GM18502 (cell line): ENCODE data around the gene HOXD8.

Source experiments
- ATAC-seq: cut with Tn5 transposase; IDR thresholded peaks from one replicate; pipeline ENCODE4 v1.9.1; 2021; ENCODE audit warnings: mild to moderate bottlenecking; ENCODE audit not compliant: unreplicated experiment, poor library complexity

HOXD8 gene

GRCh38 chr2:176169181-176169580 is 39.7 kb downstream of the HOXD8 start:
- ATAC-seq, result no peak

DNA sequence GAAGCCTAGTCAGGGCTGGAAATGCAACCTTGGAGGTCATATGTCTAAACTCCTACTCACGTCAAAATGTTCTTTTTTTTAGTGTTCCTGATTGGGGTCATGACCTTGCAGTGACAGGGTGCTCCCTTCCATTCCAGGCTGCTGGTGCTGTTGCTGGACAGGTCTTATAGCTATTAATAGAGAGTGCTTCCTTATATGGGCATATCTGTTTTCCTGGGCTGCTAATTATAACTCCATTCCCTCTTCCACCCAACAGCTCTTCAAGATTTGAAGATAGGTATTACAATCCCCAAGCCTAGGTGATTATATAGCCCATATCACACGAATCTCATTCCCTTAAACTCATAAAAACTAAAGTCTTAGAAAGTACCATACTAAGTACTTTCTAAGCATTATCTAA is 40.2 kb downstream of the HOXD8 start:
- no peak for ATAC-seq

- ATAC-seq, result no peak
Measured at GRCh38 chr2:176170602-176171305, 41.2 kb downstream of the HOXD8 start.

DNA sequence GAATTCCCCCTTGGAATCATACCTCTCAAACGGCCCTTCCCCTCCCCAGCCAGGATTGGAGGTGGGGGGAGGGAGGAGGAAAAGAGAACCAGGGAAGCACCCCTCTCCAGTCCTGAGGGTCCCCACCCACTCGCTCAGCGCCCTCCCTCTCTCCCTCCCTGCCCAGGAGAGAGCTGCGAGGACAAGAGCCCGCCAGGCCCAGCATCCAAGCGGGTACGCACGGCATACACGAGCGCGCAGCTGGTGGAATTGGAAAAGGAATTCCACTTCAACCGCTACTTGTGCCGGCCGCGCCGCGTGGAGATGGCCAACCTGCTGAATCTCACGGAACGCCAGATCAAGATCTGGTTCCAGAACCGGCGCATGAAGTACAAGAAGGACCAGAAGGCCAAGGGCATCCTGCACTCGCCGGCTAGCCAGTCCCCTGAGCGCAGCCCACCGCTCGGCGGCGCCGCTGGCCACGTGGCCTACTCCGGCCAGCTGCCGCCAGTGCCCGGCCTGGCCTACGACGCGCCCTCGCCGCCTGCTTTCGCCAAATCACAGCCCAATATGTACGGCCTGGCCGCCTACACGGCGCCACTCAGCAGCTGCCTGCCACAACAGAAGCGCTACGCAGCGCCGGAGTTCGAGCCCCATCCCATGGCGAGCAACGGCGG is 42.0 kb downstream of the HOXD8 start:
- no peak for ATAC-seq

DNA sequence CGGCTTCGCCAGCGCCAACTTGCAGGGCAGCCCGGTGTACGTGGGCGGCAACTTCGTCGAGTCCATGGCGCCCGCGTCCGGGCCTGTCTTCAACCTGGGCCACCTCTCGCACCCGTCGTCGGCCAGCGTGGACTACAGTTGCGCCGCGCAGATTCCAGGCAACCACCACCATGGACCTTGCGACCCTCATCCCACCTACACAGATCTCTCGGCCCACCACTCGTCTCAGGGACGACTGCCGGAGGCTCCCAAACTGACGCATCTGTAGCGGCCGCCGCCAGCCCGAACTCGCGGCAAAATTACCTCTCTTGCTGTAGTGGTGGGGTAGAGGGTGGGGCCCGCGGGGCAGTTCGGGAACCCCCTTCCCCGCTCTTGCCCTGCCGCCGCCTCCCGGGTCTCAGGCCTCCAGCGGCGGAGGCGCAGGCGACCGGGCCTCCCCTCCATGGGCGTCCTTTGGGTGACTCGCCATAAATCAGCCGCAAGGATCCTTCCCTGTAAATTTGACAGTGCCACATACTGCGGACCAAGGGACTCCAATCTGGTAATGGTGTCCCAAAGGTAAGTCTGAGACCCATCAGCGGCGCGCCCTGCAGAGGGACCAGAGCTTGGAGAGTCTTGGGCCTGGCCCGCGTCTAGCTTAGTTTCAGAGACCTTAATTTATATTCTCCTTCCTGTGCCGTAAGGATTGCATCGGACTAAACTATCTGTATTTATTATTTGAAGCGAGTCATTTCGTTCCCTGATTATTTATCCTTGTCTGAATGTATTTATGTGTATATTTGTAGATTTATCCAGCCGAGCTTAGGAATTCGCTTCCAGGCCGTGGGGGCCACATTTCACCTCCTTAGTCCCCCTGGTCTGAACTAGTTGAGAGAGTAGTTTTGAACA is 42.7 kb downstream of the HOXD8 start:
- ATAC-seq, result no peak

DNA sequence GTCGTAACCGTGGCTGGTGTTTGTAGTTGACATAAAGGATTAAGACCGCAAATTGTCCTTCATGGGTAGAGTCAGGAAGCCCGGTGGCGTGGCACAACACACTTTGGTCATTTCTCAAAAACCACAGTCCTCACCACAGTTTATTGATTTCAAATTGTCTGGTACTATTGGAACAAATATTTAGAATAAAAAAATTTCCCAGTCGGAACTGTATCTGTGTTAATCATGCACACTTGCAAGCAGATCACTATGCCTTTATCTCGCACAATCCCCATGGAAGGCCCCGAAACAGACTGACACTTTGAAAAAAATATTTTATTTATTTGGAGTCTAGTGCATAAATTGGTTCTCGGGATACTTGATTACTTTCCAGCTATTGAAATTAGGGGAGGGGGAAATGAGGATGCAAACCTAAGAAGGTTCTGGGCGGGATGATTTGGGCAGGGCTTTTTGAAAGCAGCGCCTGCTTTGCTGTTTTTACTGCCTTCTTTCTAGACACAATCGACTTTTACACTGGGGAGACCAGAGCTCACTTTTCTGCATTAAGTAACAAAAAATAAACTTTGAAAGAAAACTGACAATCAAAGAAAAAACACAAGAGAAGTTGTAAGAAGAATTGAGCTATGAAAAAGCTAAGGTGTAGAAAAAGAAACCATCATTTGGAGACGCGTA is 43.5 kb downstream of the HOXD8 start:
- no peak for ATAC-seq

DNA sequence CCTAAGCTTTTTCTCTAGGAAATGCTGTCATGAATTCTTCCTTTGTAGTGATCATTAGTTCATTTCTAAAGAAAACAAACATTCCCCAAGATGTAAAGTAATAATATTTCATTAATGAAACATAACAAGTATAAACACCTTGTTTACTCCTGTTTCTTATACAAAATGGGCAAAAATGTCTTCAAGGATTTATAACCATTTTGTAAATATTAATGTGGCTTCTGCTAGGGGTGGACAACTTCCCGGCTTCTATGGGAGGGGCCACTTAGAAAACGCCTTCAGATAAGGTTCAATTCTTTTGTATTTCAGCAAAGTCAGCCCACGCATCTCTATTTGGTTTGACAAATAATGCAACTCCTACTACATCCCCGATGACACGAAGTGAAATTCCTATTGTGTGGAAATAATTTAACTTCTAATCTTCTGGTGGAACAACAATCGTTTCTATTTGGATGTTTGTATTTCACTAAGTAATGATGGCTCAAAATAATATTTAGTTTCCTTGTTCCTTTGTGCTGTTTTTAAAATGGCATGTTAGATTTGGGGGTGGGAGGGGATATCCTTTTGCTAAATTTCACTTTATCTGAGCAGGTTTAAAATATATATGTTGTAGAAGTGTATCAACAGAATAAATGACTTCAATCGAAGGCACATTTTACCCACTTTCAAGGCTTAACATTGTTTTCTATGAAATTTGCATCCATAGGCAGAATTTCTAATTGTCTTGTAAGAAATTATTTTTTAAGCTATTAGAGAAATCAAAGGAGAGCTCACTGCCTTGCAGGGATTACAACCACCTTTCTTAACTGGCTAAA is 44.3 kb downstream of the HOXD8 start:
- ATAC-seq, result no peak

DNA sequence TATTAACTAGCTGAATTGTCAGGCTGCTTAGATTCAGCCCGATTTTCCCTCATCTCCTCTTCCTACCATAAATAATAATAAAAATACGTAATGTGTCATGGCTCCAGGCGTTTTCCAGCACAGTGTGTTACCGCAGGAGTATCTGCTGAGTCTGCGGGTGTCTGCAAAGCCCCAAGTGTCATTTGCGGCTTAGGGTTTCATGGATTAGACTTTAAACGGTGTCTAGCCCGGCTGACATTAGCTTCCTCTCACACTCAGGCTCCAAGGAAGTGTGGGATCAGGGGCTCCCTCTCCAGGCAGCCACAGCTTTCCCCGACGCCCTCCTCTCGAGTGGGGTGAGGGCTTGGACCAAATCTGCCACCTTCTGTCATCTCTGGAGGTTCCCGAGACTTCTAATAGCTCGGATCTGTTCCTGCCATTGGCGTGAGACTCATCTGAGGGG is 44.9 kb downstream of the HOXD8 start:
- ATAC-seq, result no peak

- no peak for ATAC-seq
Measured at GRCh38 chr2:176174824-176175708, 45.6 kb downstream of the HOXD8 start.

- no peak for ATAC-seq
Measured at GRCh38 chr2:176175709-176176607, 46.5 kb downstream of the HOXD8 start.

- ATAC-seq, result no peak
Measured at GRCh38 chr2:176177580-176178037, 48.1 kb downstream of the HOXD8 start.

GRCh38 chr2:176178038-176178756 is 48.7 kb downstream of the HOXD8 start:
- ATAC-seq, result no peak

DNA sequence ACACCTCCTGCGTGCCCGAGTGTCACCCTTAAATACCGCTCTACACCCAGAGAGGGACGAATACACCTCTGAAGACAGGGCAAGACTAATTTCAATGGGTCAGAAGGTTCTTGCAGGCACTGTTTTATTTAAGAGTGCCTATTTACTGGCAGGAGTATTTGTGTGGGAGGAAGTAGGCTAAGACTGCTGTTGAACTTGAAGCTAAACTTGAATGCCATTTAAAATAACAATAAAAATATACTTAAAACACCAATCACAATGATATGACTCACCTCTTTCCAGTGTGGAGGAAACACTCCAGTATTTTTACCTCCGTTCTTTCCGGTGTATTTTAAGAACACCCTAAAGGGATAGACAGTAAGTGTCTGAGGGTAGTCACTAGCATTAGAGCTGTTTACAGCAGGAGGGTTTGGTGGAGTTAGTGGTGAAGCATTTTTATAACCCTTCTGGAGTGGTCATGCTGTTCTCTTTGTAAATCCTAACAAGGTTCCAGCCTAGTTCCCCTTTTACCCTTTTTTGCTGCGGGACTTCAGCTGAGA is 49.3 kb downstream of the HOXD8 start:
- no peak for ATAC-seq

GRCh38 chr2:176181551-176181950 is 52.0 kb downstream of the HOXD8 start:
- no peak for ATAC-seq
